IMR-90 (cell line): Measurements from ENCODE around the gene CEP170B.

Source experiments
- CEBPB ChIP-seq: IDR thresholded peaks from 2 replicates; pipeline ENCODE4 v1.6.1; 2012; ENCODE audit warnings: low read depth, low read length, improper control_type of control experiment
- POLR2A ChIP-seq: IDR thresholded peaks from 2 replicates; pipeline ENCODE4 v1.6.1; 2012; ENCODE audit warnings: mild to moderate bottlenecking, low read depth, low read length
- TF ChIP-seq, protein P1 (sequence below): conservative IDR thresholded peaks from 2 replicates; pipeline ENCODE4 v1.5.1; 2012; ENCODE audit warnings: mild to moderate bottlenecking, low read depth, low read length, improper control_type of control experiment

DNA sequence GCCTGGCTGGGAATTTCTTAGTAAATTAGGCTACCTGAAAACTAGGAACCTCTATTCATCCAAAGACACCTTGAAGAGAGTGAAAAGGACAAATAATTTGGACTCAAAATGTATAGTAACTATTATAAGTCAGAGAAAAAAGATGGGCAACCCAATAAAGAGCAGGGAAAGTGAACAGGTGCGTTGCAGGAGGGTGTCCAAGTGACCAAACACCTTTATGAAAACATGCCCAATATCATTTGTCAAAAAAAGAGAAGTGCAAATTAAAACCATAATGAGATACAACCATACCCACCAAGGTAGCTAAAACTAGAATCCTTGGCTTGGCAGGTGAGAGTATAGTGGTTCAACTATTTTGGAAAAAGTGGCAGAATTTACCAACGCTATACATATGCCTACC, 34.7 kb downstream of the CEP170B start:
- TF ChIP-seq, protein P1, sequence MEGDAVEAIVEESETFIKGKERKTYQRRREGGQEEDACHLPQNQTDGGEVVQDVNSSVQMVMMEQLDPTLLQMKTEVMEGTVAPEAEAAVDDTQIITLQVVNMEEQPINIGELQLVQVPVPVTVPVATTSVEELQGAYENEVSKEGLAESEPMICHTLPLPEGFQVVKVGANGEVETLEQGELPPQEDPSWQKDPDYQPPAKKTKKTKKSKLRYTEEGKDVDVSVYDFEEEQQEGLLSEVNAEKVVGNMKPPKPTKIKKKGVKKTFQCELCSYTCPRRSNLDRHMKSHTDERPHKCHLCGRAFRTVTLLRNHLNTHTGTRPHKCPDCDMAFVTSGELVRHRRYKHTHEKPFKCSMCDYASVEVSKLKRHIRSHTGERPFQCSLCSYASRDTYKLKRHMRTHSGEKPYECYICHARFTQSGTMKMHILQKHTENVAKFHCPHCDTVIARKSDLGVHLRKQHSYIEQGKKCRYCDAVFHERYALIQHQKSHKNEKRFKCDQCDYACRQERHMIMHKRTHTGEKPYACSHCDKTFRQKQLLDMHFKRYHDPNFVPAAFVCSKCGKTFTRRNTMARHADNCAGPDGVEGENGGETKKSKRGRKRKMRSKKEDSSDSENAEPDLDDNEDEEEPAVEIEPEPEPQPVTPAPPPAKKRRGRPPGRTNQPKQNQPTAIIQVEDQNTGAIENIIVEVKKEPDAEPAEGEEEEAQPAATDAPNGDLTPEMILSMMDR, result no peak
- TF ChIP-seq CEBPB, result no peak
- TF ChIP-seq POLR2A, result no peak
